Measurements from ENCODE around the gene KRT85.

The KRT85 gene

DNA sequence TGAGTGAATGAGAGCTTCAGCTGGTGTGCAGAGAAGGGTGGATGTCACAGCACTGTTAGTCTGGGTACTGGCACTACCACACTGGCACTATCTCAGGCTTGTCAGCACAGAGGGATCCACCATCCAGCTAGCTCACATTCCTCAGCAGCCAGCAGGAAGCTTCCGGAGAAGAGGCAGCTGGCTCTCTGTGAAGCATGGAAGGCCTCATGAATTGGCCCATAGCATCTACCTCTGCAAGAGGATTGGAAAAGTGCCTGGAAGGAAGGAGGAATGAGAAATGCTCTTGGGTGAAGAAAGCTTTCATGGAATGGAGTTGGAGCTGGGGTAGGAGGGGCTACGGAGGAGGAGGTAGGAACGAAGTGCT is 56.0 kb downstream of the KRT85 start:
- 94% methylated on average over 3 of the region's 3 CpGs for WGBS

DNA sequence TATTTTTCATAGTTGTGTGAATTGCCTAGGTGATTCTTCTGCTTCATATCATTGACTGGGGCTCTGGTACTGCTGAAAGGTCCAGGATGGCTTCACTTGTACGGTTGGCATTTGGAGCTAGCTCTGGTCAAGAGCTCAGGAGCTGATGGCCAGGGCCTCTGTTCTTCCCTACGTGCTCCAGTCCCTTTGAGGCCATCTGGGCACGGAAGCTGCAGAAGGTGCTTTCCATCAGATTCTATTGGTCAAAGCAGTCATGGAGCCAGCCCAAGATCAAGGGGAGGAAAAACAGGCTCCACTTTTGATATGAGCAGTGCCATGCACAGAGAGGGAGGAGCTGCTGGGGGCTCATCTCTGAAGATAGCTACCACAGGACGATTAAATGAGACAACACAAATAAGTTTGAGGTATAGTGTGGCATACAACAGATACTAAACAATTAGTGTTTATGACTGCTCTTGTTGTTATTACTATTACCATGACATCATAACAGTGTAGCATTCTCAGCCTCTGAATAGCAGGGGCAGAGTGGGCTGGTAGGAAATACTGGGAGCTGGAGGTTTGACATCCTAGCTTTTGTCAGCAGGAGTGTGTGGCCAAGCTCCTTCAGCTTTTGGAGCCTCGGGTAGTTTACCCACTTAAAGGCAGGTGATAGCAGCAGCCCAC is 56.5 kb downstream of the KRT85 start:
- 85% methylated on average over 4 of the region's 5 CpGs for WGBS
- Histone ChIP-seq H3K36me3 (ENCODE audit: control insufficient read depth in 1 of 2, insufficient read depth in 2 of 2, low read depth in 1 of 2, low read length in 2 of 2) (no peaks in the 10 kb centered on the region), H3K4me3 (ENCODE audit: insufficient read depth in 1 of 2, low read depth in 1 of 2, low read length in 2 of 2) (no peak overlapping the region), H4K8ac (ENCODE audit: low read length) (no peak overlapping the region), H3K9ac (ENCODE audit: low read length) (no peak overlapping the region), H3K14ac (ENCODE audit: low read length in 2 of 2) (no peak overlapping the region), H3K4me1 (ENCODE audit: control insufficient read depth, insufficient read depth, low read depth, low read length) (peaks cover 8% of the 10 kb centered on the region), H2AK5ac (ENCODE audit: low read length, severe bottlenecking) (no peak overlapping the region), H3K4ac (ENCODE audit: low read depth in 1 of 2, low read length in 2 of 2) (no peak overlapping the region), H3K23ac (ENCODE audit: low read length in 2 of 2) (no peak overlapping the region), H2AFZ (ENCODE audit: low read depth, low read length) (no peak overlapping the region), H2BK120ac (ENCODE audit: low read depth, low read length) (no peak overlapping the region), H3K9me3 (ENCODE audit: control insufficient read depth, low read length) (no peaks in the 10 kb centered on the region), H2BK5ac (ENCODE audit: low read depth, low read length, poor library complexity, severe bottlenecking) (no peak overlapping the region), H3K27ac (ENCODE audit: low read length, poor library complexity, severe bottlenecking) (no peak overlapping the region), H3K79me1 (replicated peaks; ENCODE audit: low read length, poor library complexity, severe bottlenecking) (no peaks in the 10 kb centered on the region), H4K91ac (ENCODE audit: low read length) (no peak overlapping the region), H3K27me3 (ENCODE audit: control insufficient read depth in 1 of 2, insufficient read depth in 1 of 2, low read length in 2 of 2) (peaks cover 96 to 98% of the 10 kb centered on the region in 2 experiments), H3K4me2 (ENCODE audit: low read length, poor library complexity, severe bottlenecking) (no peak overlapping the region), H2BK15ac (ENCODE audit: low read depth, poor library complexity, severe bottlenecking) (no peak overlapping the region), H3K18ac (ENCODE audit: low read depth in 1 of 2, low read length in 2 of 2) (no peak overlapping the region), H2BK12ac (ENCODE audit: low read length in 2 of 2) (no peak overlapping the region)
- peak; percentile 48 for DNase-seq

More for the DNA sequence above, 56.0 kb downstream of the KRT85 start:
- Histone ChIP-seq H2BK5ac (ENCODE audit: low read depth, low read length, poor library complexity, severe bottlenecking) (no peak overlapping the region), H3K4me1 (ENCODE audit: control insufficient read depth, insufficient read depth, low read depth, low read length) (peaks cover 8% of the 10 kb centered on the region), H2AK5ac (ENCODE audit: low read length, severe bottlenecking) (no peak overlapping the region), H3K27ac (ENCODE audit: low read length, poor library complexity, severe bottlenecking) (no peak overlapping the region), H4K91ac (ENCODE audit: low read length) (no peak overlapping the region), H3K18ac (ENCODE audit: low read depth in 1 of 2, low read length in 2 of 2) (no peak overlapping the region), H3K4ac (ENCODE audit: low read depth in 1 of 2, low read length in 2 of 2) (no peak overlapping the region), H2BK15ac (ENCODE audit: low read depth, poor library complexity, severe bottlenecking) (no peak overlapping the region), H2BK120ac (ENCODE audit: low read depth, low read length) (no peak overlapping the region), H2BK12ac (ENCODE audit: low read length in 2 of 2) (no peak overlapping the region), H3K23ac (ENCODE audit: low read length in 2 of 2) (peak overlapping the region in 1 of 2 experiments; percentile 51), H3K9me3 (ENCODE audit: control insufficient read depth, low read length) (no peaks in the 10 kb centered on the region), H3K4me3 (ENCODE audit: insufficient read depth in 1 of 2, low read depth in 1 of 2, low read length in 2 of 2) (no peak overlapping the region), H4K8ac (ENCODE audit: low read length) (no peak overlapping the region), H3K9ac (ENCODE audit: low read length) (no peak overlapping the region), H3K79me1 (replicated peaks; ENCODE audit: low read length, poor library complexity, severe bottlenecking) (no peaks in the 10 kb centered on the region), H3K27me3 (ENCODE audit: control insufficient read depth in 1 of 2, insufficient read depth in 1 of 2, low read length in 2 of 2) (peaks cover 92 to 99% of the 10 kb centered on the region in 2 experiments), H3K36me3 (ENCODE audit: control insufficient read depth in 1 of 2, insufficient read depth in 2 of 2, low read depth in 1 of 2, low read length in 2 of 2) (no peaks in the 10 kb centered on the region), H3K14ac (ENCODE audit: low read length in 2 of 2) (no peak overlapping the region), H3K4me2 (ENCODE audit: low read length, poor library complexity, severe bottlenecking) (no peak overlapping the region), H2AFZ (ENCODE audit: low read depth, low read length) (no peak overlapping the region)
- DNase-seq = no peak
